Measurements from ENCODE around the gene ADORA1.

- TF ChIP-seq CTCF (conservative IDR thresholded peaks at IDR 0.05; ENCODE audit: low read depth, low read length) (no peak), RFX5 (IDR thresholded peaks at IDR 0.05; ENCODE audit: low read depth, low read length) (no peak), POLR2A (IDR thresholded peaks at IDR 0.05; ENCODE audit: low read depth, low read length) (no peak), MAZ (IDR thresholded peaks at IDR 0.05; ENCODE audit: borderline replicate concordance, low read depth, low read length) (no peak), CEBPB (IDR thresholded peaks at IDR 0.05; ENCODE audit: low read depth, low read length) (no peak), MAFK (IDR thresholded peaks at IDR 0.05; ENCODE audit: low read depth, low read length) (no peak), NFE2L2 (IDR thresholded peaks at IDR 0.05; ENCODE audit: low read depth, low read length) (no peak), FOS (IDR thresholded peaks at IDR 0.05; ENCODE audit: low read depth, low read length) (no peak), BHLHE40 (IDR thresholded peaks at IDR 0.05; ENCODE audit: low read depth, low read length) (no peak), USF2 (IDR thresholded peaks at IDR 0.05; ENCODE audit: low read depth, low read length) (no peak), SMC3 (IDR thresholded peaks at IDR 0.05; ENCODE audit: low read depth, low read length) (peak; percentile 10; the same call in 1 of the 2 replicates), RAD21 (IDR thresholded peaks at IDR 0.05; ENCODE audit: low read length) (no peak), CHD1 (IDR thresholded peaks at IDR 0.05; ENCODE audit: low read depth, low read length) (no peak)
Observed at GRCh38 chr1:203166192-203166940, 38.8 kb downstream of the ADORA1 start.

Data from IMR-90 (cell line).